DND-41 (cell line): ENCODE results near the gene TSHZ2.

ENCODE experiments used
- ATAC-seq: fragments of 200-7000 bp; cut with Tn5 transposase; 3 replicates; pipeline ENCODE4 v1.9.1; 2021; ENCODE audit warnings: low read depth; ENCODE audit not compliant: insufficient read depth
- DNase-seq: peaks from one replicate; pipeline ENCODE4 v3.0.0-alpha.2; 2020
- H2AFZ ChIP-seq: 2 replicates; pipeline ENCODE4 v1.6.0; 2012; ENCODE audit warnings: low read depth, low read length
- H3K27ac ChIP-seq: 2 replicates; pipeline ENCODE4 v1.5.1; 2012; ENCODE audit warnings: low read length, inconsistent platforms
- H3K27me3 ChIP-seq: fragments of 200-600 bp; sonication (generic); 2 replicates; pipeline ENCODE4 v1.6.0; 2012; ENCODE audit warnings: low read length, mild to moderate bottlenecking, inconsistent platforms; ENCODE audit not compliant: insufficient read depth, poor library complexity
- H3K36me3 ChIP-seq: 2 replicates; pipeline ENCODE4 v1.5.1; 2012; ENCODE audit warnings: low read length, inconsistent platforms; ENCODE audit not compliant: insufficient read depth
- H3K4me1 ChIP-seq: 2 replicates; pipeline ENCODE4 v1.5.1; 2012; ENCODE audit warnings: mild to moderate bottlenecking, low read length; ENCODE audit not compliant: insufficient read depth
- H3K4me2 ChIP-seq: 2 replicates; pipeline ENCODE4 v1.6.0; 2012; ENCODE audit warnings: mild to moderate bottlenecking, moderate library complexity, low read length, inconsistent platforms; ENCODE audit not compliant: insufficient read depth
- H3K4me3 ChIP-seq, 2 experiments: fragments of 200-600 bp in 1 of 2; shearing (Covaris generic) in 1 of 2; 2 replicates each; pipeline ENCODE4 v1.5.1; 2012 to 2016; ENCODE audit warnings: inconsistent platforms in 2 of 2, low read length in 2 of 2, mild to moderate bottlenecking in 2 of 2, low read depth in 1 of 2, moderate library complexity in 1 of 2
- H3K79me2 ChIP-seq: 2 replicates; pipeline ENCODE4 v1.6.0; 2012; ENCODE audit warnings: low read length, inconsistent platforms; ENCODE audit not compliant: insufficient read depth
- H3K9ac ChIP-seq: 2 replicates; pipeline ENCODE4 v1.6.0; 2012; ENCODE audit warnings: low read depth, mild to moderate bottlenecking, inconsistent platforms, low read length, moderate library complexity
- H3K9me3 ChIP-seq: 2 replicates; pipeline ENCODE4 v1.5.1; 2012; ENCODE audit warnings: low read length, moderate library complexity, mild to moderate bottlenecking, inconsistent platforms; ENCODE audit not compliant: insufficient read depth, severe bottlenecking
- H4K20me1 ChIP-seq: 2 replicates; pipeline ENCODE4 v1.6.0; 2012; ENCODE audit warnings: low read length; ENCODE audit not compliant: insufficient read depth
- CTCF ChIP-seq: IDR thresholded peaks from 2 replicates; pipeline ENCODE4 v1.5.1; 2012; ENCODE audit warnings: borderline replicate concordance, low read length, moderate library complexity, mild to moderate bottlenecking; ENCODE audit not compliant: poor library complexity, severe bottlenecking; ENCODE audit errors: extremely low read depth
- EZH2 ChIP-seq: IDR thresholded peaks from 3 replicates; pipeline ENCODE4 v1.6.1; 2012; ENCODE audit warnings: borderline replicate concordance, low read depth, mild to moderate bottlenecking, moderate library complexity, low read length, inconsistent platforms; ENCODE audit not compliant: severe bottlenecking

Gene TSHZ2

GRCh38 chr20:53146201-53146891 lies 174.2 kb downstream of the TSHZ2 start:
- Histone ChIP-seq H3K9ac (no peak overlapping the region), H2AFZ (no peak overlapping the region), H3K9me3 (no peaks in the 10 kb centered on the region), H4K20me1 (no peaks in the 10 kb centered on the region), H3K4me2 (no peak overlapping the region), H3K36me3 (no peaks in the 10 kb centered on the region), H3K79me2 (no peaks in the 10 kb centered on the region), H3K27me3 (peaks cover 12% of the 10 kb centered on the region), H3K4me3 (no peak overlapping the region), H3K27ac (no peak overlapping the region), H3K4me1 (no peaks in the 10 kb centered on the region)
- no peak for TF ChIP-seq CTCF
- no peak for TF ChIP-seq EZH2
- DNase-seq = no peak
- ATAC-seq = no peak

GRCh38 chr20:53148771-53149147 lies 176.6 kb downstream of the TSHZ2 start:
- no peaks in the 10 kb centered on the region for H3K4me1 ChIP-seq
- ATAC-seq = no peak
- no peak overlapping the region for H2AFZ ChIP-seq
- H3K9me3 ChIP-seq = no peaks in the 10 kb centered on the region
- no peak overlapping the region for H3K27ac ChIP-seq
- no peak overlapping the region for H3K4me2 ChIP-seq
- no peaks in the 10 kb centered on the region for H3K36me3 ChIP-seq
- no peaks in the 10 kb centered on the region for H4K20me1 ChIP-seq
- H3K4me3 ChIP-seq = no peak overlapping the region
- TF ChIP-seq CTCF = no peak
- DNase-seq = no peak
- no peak overlapping the region for H3K9ac ChIP-seq
- H3K27me3 ChIP-seq = peaks cover 30% of the 10 kb centered on the region
- no peaks in the 10 kb centered on the region for H3K79me2 ChIP-seq

- Histone ChIP-seq H3K9ac (no peak overlapping the region), H3K79me2 (no peaks in the 10 kb centered on the region), H2AFZ (no peak overlapping the region), H3K27me3 (peaks cover 32% of the 10 kb centered on the region), H3K4me2 (no peak overlapping the region), H4K20me1 (no peaks in the 10 kb centered on the region), H3K4me3 (no peak overlapping the region), H3K9me3 (no peaks in the 10 kb centered on the region), H3K36me3 (no peaks in the 10 kb centered on the region), H3K27ac (no peak overlapping the region), H3K4me1 (no peaks in the 10 kb centered on the region)
- DNase-seq = no peak
- ATAC-seq = no peak
- no peak for TF ChIP-seq EZH2
- TF ChIP-seq CTCF = no peak
These were observed 177.2 kb downstream of the TSHZ2 start for GRCh38 chr20:53149148-53149889.
